ENCODE measurements around the gene NTRK2.

GRCh38 chr9:85038061-85038460, 368.5 kb downstream of the NTRK2 start:
- no peak for TF ChIP-seq CTCF (IDR thresholded peaks at IDR 0.05)
- no peak for TF ChIP-seq POLR2A (IDR thresholded peaks at IDR 0.05)
